Left lung (tissue), 10 donors: ENCODE data around the gene TRPM2. TPM values are rescaled to one million over a fixed set of nuclear protein-coding genes. Genes with fewer than 3 reads are reported as not detected.

Source experiments
- ATAC-seq: fragments of 200-7000 bp; cut with Tn5 transposase; one replicate; pipeline ENCODE4 v1.9.1; 2020; ENCODE audit warnings: moderate library complexity
- DNase-seq, 4 donors: peaks; one replicate each; pipeline ENCODE4 v3.0.0-alpha.2; 2013 to 2020
- H3K27ac ChIP-seq, 2 donors: fragments of 200-600 bp; sonication (generic) in 1 of 2; one replicate each; pipeline versions ENCODE4 v1.5.0 to v1.8.0; 2020 to 2021
- H3K27me3 ChIP-seq, 2 donors: fragments of 200-600 bp; sonication (generic) in 1 of 2; one replicate each; pipeline versions ENCODE4 v1.5.0 to v1.8.0; 2020 to 2021
- H3K36me3 ChIP-seq, 2 donors: fragments of 200-600 bp; sonication (generic) in 1 of 2; one replicate each; pipeline versions ENCODE4 v1.5.0 to v1.8.0; 2020 to 2021
- H3K4me1 ChIP-seq, 2 donors: fragments of 200-600 bp; one replicate each; pipeline ENCODE4 v1.8.0; 2021
- H3K4me3 ChIP-seq, 2 donors: fragments of 200-600 bp; sonication (generic) in 1 of 2; one replicate each; pipeline versions ENCODE4 v1.5.0 to v1.8.0; 2020 to 2021; ENCODE audit warnings: mild to moderate bottlenecking in 1 of 2
- H3K9me3 ChIP-seq, 2 donors: fragments of 200-600 bp; sonication (generic) in 1 of 2; one replicate each; pipeline versions ENCODE4 v1.5.0 to v1.8.0; 2020 to 2021
- CTCF ChIP-seq, 2 donors: fragments of 200-600 bp; sonication (generic) in 1 of 2; IDR thresholded peaks; one replicate each; pipeline versions ENCODE4 v1.5.0 to v1.8.0; 2021; ENCODE audit warnings: antibody characterized with exemption in 2 of 2
- intact Hi-C, 2 donors: fragments of 100-400 bp; cut with DNase I; formaldehyde crosslinking; loops; one replicate each; pipeline versions ENCODE4 v1.11.2 to v1.14.2; 2022
- polyA plus RNA-seq, 6 donors: library from polyadenylated mRNA; unstranded; fragments of 120-200 nt; gene quantifications; one replicate each; pipeline ENCODE4 v1.2.1, GENCODE V29; 2013; ENCODE audit not compliant: insufficient read length in 6 of 6
- total RNA-seq, 2 donors: library from RNA; stranded (reverse); fragmentation: NEBNext Ultra II Directional; extraction: Animal tissue kit (Norgen Biotek cat#: 25700); gene quantifications; one replicate each; pipeline ENCODE4 v1.2.1, GENCODE V29; 2021
- donor health status: DM: no; HTN: yes; CAD: no.
- donor health status: DM: no; HTN: no; CAD: no.

TRPM2 gene
- total and polyA plus RNA-seq, 8 donors = 1.2 to 25.6 (median 1.6) TPM

GRCh38 chr21:44317241-44317782 is 36.1 kb upstream of the TRPM2 start:
- H3K4me3 ChIP-seq = no peak overlapping the region
- no peak for DNase-seq
- H3K27me3 ChIP-seq = no peaks in the 10 kb centered on the region
- no peaks in the 10 kb centered on the region for H3K4me1 ChIP-seq
- intact Hi-C loops = no loop called here
- no peak for TF ChIP-seq CTCF (IDR thresholded peaks at IDR 0.05)
- H3K9me3 ChIP-seq = no peaks in the 10 kb centered on the region
- ATAC-seq = no peak
- peaks cover 0 to 98% of the 10 kb centered on the region in 2 donors for H3K36me3 ChIP-seq
- H3K27ac ChIP-seq = no peak overlapping the region

GRCh38 chr21:44317871-44318270 is 35.5 kb upstream of the TRPM2 start:
- ATAC-seq (no peak), DNase-seq (peak in 1 of 4 donors; percentile 65)
- H3K36me3 ChIP-seq = peaks cover 0 to 98% of the 10 kb centered on the region in 2 donors
- H3K4me3 ChIP-seq = no peak overlapping the region
- H3K27ac ChIP-seq = no peak overlapping the region
- intact Hi-C loops = no loop called here
- no peaks in the 10 kb centered on the region for H3K27me3 ChIP-seq
- TF ChIP-seq CTCF (IDR thresholded peaks at IDR 0.05) = no peak
- H3K4me1 ChIP-seq = no peaks in the 10 kb centered on the region
- H3K9me3 ChIP-seq = no peaks in the 10 kb centered on the region

GRCh38 chr21:44318489-44319285 is 34.7 kb upstream of the TRPM2 start:
- ATAC-seq = no peak
- no peak overlapping the region for H3K4me3 ChIP-seq
- peak in 1 of 4 donors; percentile 75 for DNase-seq
- H3K27ac ChIP-seq = no peak overlapping the region
- H3K9me3 ChIP-seq = no peaks in the 10 kb centered on the region
- H3K4me1 ChIP-seq = no peaks in the 10 kb centered on the region
- intact Hi-C loops = no loop called here
- peaks cover 0 to 98% of the 10 kb centered on the region in 2 donors for H3K36me3 ChIP-seq
- TF ChIP-seq CTCF (IDR thresholded peaks at IDR 0.05) = no peak
- no peaks in the 10 kb centered on the region for H3K27me3 ChIP-seq

DNA sequence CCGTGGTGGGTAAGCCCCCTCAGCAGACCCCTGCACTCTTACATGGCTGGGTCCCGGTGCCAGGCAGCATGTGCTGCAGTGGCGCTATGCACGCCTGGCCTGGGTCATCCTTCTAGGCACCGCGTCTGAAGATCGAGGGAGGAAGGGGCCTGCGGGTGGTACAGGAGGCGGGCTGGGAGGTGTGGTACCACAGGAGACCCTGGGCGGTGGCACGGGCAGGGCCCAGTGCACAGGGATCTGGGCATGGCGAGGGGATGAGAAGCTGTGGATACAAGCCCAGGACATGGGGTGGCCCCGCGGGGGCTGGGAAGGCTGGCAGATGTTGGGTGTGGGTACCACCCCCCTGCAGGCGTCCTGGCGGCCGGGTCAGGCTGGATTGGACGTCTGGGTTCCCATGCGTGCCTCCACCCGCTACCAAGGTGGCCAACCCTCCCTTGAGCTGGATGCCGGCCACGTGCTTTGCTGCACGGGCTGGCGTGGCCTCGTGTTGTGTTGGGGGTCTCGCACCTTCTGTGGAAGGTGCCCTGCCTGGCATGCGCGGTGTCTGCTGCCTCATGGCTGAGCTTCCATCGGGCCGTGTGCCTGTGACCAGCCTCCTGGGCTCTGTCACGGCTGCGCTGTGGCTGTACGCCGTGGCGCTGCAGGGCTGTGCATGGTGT is 33.9 kb upstream of the TRPM2 start:
- TF ChIP-seq CTCF (IDR thresholded peaks at IDR 0.05) = no peak
- ATAC-seq = no peak
- intact Hi-C loops = no loop called here
- Histone ChIP-seq H3K4me3 (no peak overlapping the region), H3K9me3 (no peaks in the 10 kb centered on the region), H3K27ac (no peak overlapping the region), H3K27me3 (no peaks in the 10 kb centered on the region), H3K4me1 (no peaks in the 10 kb centered on the region), H3K36me3 (peaks cover 0 to 99% of the 10 kb centered on the region in 2 donors)
- DNase-seq = peak in 1 of 4 donors; percentile 67

DNA sequence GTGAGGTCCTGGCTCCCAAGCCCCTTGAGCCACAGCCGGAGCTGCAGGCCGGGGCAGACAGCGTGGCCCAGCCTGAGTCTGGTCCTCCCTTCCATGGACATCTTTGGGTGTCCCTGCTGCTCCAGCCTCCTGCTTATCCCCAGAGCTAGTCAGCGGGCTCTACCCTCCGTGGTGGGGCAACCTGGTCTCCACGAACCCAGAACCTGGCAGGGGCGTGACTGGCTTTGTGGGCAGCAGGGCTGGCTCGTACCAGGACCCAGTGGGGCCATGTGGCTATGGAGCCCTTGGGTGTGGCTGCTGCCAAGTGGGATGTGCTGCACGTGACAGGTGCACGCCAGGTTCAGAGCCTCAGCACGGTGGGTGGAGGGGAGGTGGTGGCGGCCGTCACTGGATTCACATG is 32.6 kb upstream of the TRPM2 start:
- intact Hi-C loops = no loop called here
- peaks cover 0 to 99% of the 10 kb centered on the region in 2 donors for H3K36me3 ChIP-seq
- H3K27ac ChIP-seq = no peak overlapping the region
- DNase-seq (peak in 1 of 4 donors; percentile 69), ATAC-seq (no peak)
- H3K9me3 ChIP-seq = no peaks in the 10 kb centered on the region
- no peak overlapping the region for H3K4me3 ChIP-seq
- TF ChIP-seq CTCF (IDR thresholded peaks at IDR 0.05) = no peak
- H3K4me1 ChIP-seq = no peaks in the 10 kb centered on the region
- no peaks in the 10 kb centered on the region for H3K27me3 ChIP-seq
